Fibroblast of villous mesenchyme (primary cell): ENCODE measurements around the gene SGMS1. TPM values are rescaled to one million over a fixed set of nuclear protein-coding genes. Genes with fewer than 3 reads are reported as not detected.
"Not testable (repeated sequence)": the region's sequence is repeated elsewhere in the genome, so short reads cannot be mapped to it uniquely, and the experiment has no call there.

Experiments used
- DNase-seq: peaks from one replicate; pipeline ENCODE4 v3.0.0-alpha.2; 2010; ENCODE audit warnings: low read depth
- H3K4me3 ChIP-seq: 2 replicates; pipeline ENCODE4 v1.5.1; 2011; ENCODE audit warnings: low read depth, mild to moderate bottlenecking, low read length
- CTCF ChIP-seq: IDR thresholded peaks from 2 replicates; pipeline ENCODE4 v1.5.1; 2012; ENCODE audit warnings: low read depth, mild to moderate bottlenecking, low read length; ENCODE audit not compliant: insufficient read depth
- total RNA-seq: library from RNA; depleted of rRNA; stranded (reverse); fragments of >200 nt; gene quantifications from 2 replicates; pipeline ENCODE4 v1.2.3, GENCODE V29; 2012

Gene SGMS1
- total RNA-seq, 1 donor: 57.9 TPM

GRCh38 chr10:50375745-50376144 is 248.0 kb downstream of the SGMS1 start:
- no peak for DNase-seq
- no peak overlapping the region for H3K4me3 ChIP-seq
- no peak for TF ChIP-seq CTCF

- TF ChIP-seq CTCF: no peak
- no peak overlapping the region for H3K4me3 ChIP-seq
- DNase-seq: no peak
Observed at GRCh38 chr10:50375051-50375452, 248.7 kb downstream of the SGMS1 start.

- TF ChIP-seq CTCF: no peak
- no peak for DNase-seq
- no peak overlapping the region for H3K4me3 ChIP-seq
Observed at GRCh38 chr10:50373821-50374501, 249.8 kb downstream of the SGMS1 start.

- no peak overlapping the region for H3K4me3 ChIP-seq
- TF ChIP-seq CTCF: no peak
- DNase-seq: no peak
Observed at GRCh38 chr10:50369931-50370330, 253.8 kb downstream of the SGMS1 start.

- peak; percentile 64 for DNase-seq
Observed at GRCh38 chr10:50367732-50368131, 256.0 kb downstream of the SGMS1 start.

GRCh38 chr10:50366421-50366820 is 257.3 kb downstream of the SGMS1 start:
- not testable (repeated sequence) for DNase-seq, H3K4me3 ChIP-seq

More at GRCh38 chr10:50367732-50368131, 256.0 kb downstream of the SGMS1 start:
- H3K4me3 ChIP-seq: no peak overlapping the region
- TF ChIP-seq CTCF: peak; percentile 58

GRCh38 chr10:50364730-50365129 is 259.0 kb downstream of the SGMS1 start:
- H3K4me3 ChIP-seq: not testable (repeated sequence)

GRCh38 chr10:50362547-50363125 is 261.1 kb downstream of the SGMS1 start:
- DNase-seq: no peak
- TF ChIP-seq CTCF: no peak
- H3K4me3 ChIP-seq: no peak overlapping the region

More at GRCh38 chr10:50364730-50365129, 259.0 kb downstream of the SGMS1 start:
- not testable (repeated sequence) for DNase-seq
